Thymus (tissue), 11 donors: Measurements from ENCODE around the gene NDFIP1. TPM values are rescaled to one million over a fixed set of nuclear protein-coding genes. Genes with fewer than 3 reads are reported as not detected.

ENCODE experiments used
- DNase-seq, 9 donors: peaks; one replicate each; pipeline ENCODE4 v3.0.0-alpha.2; 2013; ENCODE audit warnings: low spot score in 9 of 9, low read depth in 6 of 9, missing footprints in 1 of 9
- H3K27ac ChIP-seq, 2 donors: one replicate each; pipeline ENCODE4 v1.5.1; 2013; ENCODE audit warnings: control low read depth in 1 of 2, low read depth in 1 of 2, low read length in 1 of 2, mild to moderate bottlenecking in 1 of 2, moderate library complexity in 1 of 2
- H3K27me3 ChIP-seq, 2 donors: one replicate each; pipeline ENCODE4 v1.5.1; 2013; ENCODE audit warnings: low read length in 1 of 2; ENCODE audit not compliant: control insufficient read depth in 2 of 2, insufficient read depth in 1 of 2
- H3K36me3 ChIP-seq, 2 donors: one replicate each; pipeline ENCODE4 v1.5.1; 2013; ENCODE audit warnings: low read length in 1 of 2, mild to moderate bottlenecking in 1 of 2, moderate library complexity in 1 of 2; ENCODE audit not compliant: control insufficient read depth in 2 of 2, insufficient read depth in 2 of 2
- H3K4me1 ChIP-seq, 2 donors: one replicate each; pipeline ENCODE4 v1.5.1; 2013; ENCODE audit warnings: low read length in 2 of 2; ENCODE audit not compliant: control insufficient read depth in 2 of 2, insufficient read depth in 2 of 2
- H3K4me3 ChIP-seq, 2 donors: one replicate each; pipeline ENCODE4 v1.5.1; 2013; ENCODE audit warnings: low read length in 2 of 2, control low read depth in 1 of 2, mild to moderate bottlenecking in 1 of 2
- H3K9me3 ChIP-seq, 2 donors: one replicate each; pipeline ENCODE4 v1.5.1; 2013; ENCODE audit warnings: low read length in 1 of 2, mild to moderate bottlenecking in 1 of 2; ENCODE audit not compliant: control insufficient read depth in 2 of 2, insufficient read depth in 1 of 2
- WGBS: extraction: QIAGEN DNeasy Blood & Tissue Kit; methylation state at CpG from one replicate; pipeline ENCODE4 v1.1.7; 2013; 5-methylcytosine and 5-hydroxymethylcytosine counted together
- polyA plus RNA-seq: library from polyadenylated mRNA; stranded (reverse); fragments of 200-250 nt; gene quantifications from one replicate; pipeline ENCODE4 v1.2.3, GENCODE V29; 2013
- total RNA-seq: library from RNA; stranded (reverse); fragments of 120-200 nt; gene quantifications from one replicate; pipeline ENCODE4 v1.2.4, GENCODE V29; 2013
- donor health status: healthy.

Gene NDFIP1
- total and polyA plus RNA-seq, 2 donors: 39.7 to 121 TPM

GRCh38 chr5:142197098-142197497, 88.5 kb downstream of the NDFIP1 start:
- H3K27ac ChIP-seq: no peak overlapping the region
- no peak for DNase-seq
- H3K36me3 ChIP-seq: no peaks in the 10 kb centered on the region
- H3K4me3 ChIP-seq: no peak overlapping the region
- WGBS: 97% methylated on average over 9 of the region's 9 CpGs
- no peaks in the 10 kb centered on the region for H3K9me3 ChIP-seq
- H3K4me1 ChIP-seq: no peaks in the 10 kb centered on the region
- H3K27me3 ChIP-seq: no peaks in the 10 kb centered on the region

GRCh38 chr5:142197781-142198180, 89.2 kb downstream of the NDFIP1 start:
- Histone ChIP-seq H3K36me3 (no peaks in the 10 kb centered on the region), H3K4me3 (no peak overlapping the region), H3K27ac (no peak overlapping the region), H3K9me3 (no peaks in the 10 kb centered on the region), H3K4me1 (no peaks in the 10 kb centered on the region), H3K27me3 (no peaks in the 10 kb centered on the region)
- WGBS: 98% methylated on average over 5 of the region's 5 CpGs
- no peak for DNase-seq

GRCh38 chr5:142199388-142199787, 90.8 kb downstream of the NDFIP1 start:
- Histone ChIP-seq H3K4me1 (no peaks in the 10 kb centered on the region), H3K36me3 (no peaks in the 10 kb centered on the region), H3K27ac (no peak overlapping the region), H3K9me3 (no peaks in the 10 kb centered on the region), H3K4me3 (no peak overlapping the region), H3K27me3 (no peaks in the 10 kb centered on the region)
- 97% methylated on average over 8 of the region's 8 CpGs for WGBS
- DNase-seq: no peak

- no peak for DNase-seq
- Histone ChIP-seq H3K9me3 (no peaks in the 10 kb centered on the region), H3K27ac (no peak overlapping the region), H3K27me3 (peaks cover 0 to 2% of the 10 kb centered on the region in 2 donors), H3K36me3 (no peaks in the 10 kb centered on the region), H3K4me1 (no peaks in the 10 kb centered on the region), H3K4me3 (no peak overlapping the region)
- 61% methylated on average over 6 of the region's 6 CpGs for WGBS
These were observed 91.8 kb downstream of the NDFIP1 start for GRCh38 chr5:142200387-142200786.

- H3K4me1 ChIP-seq: no peaks in the 10 kb centered on the region
- WGBS: 95% methylated on average over 3 of the region's 3 CpGs
- peaks cover 0 to 2% of the 10 kb centered on the region in 2 donors for H3K27me3 ChIP-seq
These were observed 92.9 kb downstream of the NDFIP1 start for GRCh38 chr5:142201471-142201887.

GRCh38 chr5:142202282-142202681, 93.7 kb downstream of the NDFIP1 start:
- 92% methylated on average over 1 of the region's 1 CpG for WGBS
- Histone ChIP-seq H3K27ac (no peak overlapping the region), H3K9me3 (no peaks in the 10 kb centered on the region), H3K4me1 (no peaks in the 10 kb centered on the region), H3K27me3 (peaks cover 0 to 2% of the 10 kb centered on the region in 2 donors), H3K4me3 (no peak overlapping the region), H3K36me3 (no peaks in the 10 kb centered on the region)
- DNase-seq: no peak

More at GRCh38 chr5:142201471-142201887, 92.9 kb downstream of the NDFIP1 start:
- Histone ChIP-seq H3K27ac (no peak overlapping the region), H3K36me3 (no peaks in the 10 kb centered on the region), H3K9me3 (no peaks in the 10 kb centered on the region), H3K4me3 (no peak overlapping the region)
- no peak for DNase-seq

Other genes with a start within 250 kb of the NDFIP1 start
- gene PCDH1, start 230.4 kb upstream of the NDFIP1 start, total RNA-seq: 1.9 TPM
- gene PCDH1, start 230.4 kb upstream of the NDFIP1 start, polyA plus RNA-seq: 5.1 TPM
- gene DELE1, start 184.9 kb upstream of the NDFIP1 start, total RNA-seq: 42.3 TPM
- 41.5 TPM for gene DELE1, start 184.9 kb upstream of the NDFIP1 start, polyA plus RNA-seq
- 3.4 TPM for gene PCDH12, start 150.6 kb upstream of the NDFIP1 start, total RNA-seq
- gene PCDH12, start 150.6 kb upstream of the NDFIP1 start, polyA plus RNA-seq: 0.52 TPM
- gene RNF14, start 139.7 kb upstream of the NDFIP1 start, total RNA-seq: 42.6 TPM
- 31.9 TPM for gene RNF14, start 139.7 kb upstream of the NDFIP1 start, polyA plus RNA-seq
- 32.9 TPM for gene GNPDA1, start 95.8 kb upstream of the NDFIP1 start, total RNA-seq
- 39.4 TPM for gene GNPDA1, start 95.8 kb upstream of the NDFIP1 start, polyA plus RNA-seq
- 1.6 TPM for gene SPRY4, start 216.2 kb downstream of the NDFIP1 start, total RNA-seq
- gene SPRY4, start 216.2 kb downstream of the NDFIP1 start, polyA plus RNA-seq: 2.0 TPM